HG03439 (cell line): ENCODE measurements around the gene SSR2.

ENCODE experiments used
- ATAC-seq: cut with Tn5 transposase; IDR thresholded peaks from one replicate; pipeline ENCODE4 v1.9.1; 2021; ENCODE audit warnings: mild to moderate bottlenecking, moderate library complexity; ENCODE audit not compliant: unreplicated experiment

The SSR2 gene

DNA sequence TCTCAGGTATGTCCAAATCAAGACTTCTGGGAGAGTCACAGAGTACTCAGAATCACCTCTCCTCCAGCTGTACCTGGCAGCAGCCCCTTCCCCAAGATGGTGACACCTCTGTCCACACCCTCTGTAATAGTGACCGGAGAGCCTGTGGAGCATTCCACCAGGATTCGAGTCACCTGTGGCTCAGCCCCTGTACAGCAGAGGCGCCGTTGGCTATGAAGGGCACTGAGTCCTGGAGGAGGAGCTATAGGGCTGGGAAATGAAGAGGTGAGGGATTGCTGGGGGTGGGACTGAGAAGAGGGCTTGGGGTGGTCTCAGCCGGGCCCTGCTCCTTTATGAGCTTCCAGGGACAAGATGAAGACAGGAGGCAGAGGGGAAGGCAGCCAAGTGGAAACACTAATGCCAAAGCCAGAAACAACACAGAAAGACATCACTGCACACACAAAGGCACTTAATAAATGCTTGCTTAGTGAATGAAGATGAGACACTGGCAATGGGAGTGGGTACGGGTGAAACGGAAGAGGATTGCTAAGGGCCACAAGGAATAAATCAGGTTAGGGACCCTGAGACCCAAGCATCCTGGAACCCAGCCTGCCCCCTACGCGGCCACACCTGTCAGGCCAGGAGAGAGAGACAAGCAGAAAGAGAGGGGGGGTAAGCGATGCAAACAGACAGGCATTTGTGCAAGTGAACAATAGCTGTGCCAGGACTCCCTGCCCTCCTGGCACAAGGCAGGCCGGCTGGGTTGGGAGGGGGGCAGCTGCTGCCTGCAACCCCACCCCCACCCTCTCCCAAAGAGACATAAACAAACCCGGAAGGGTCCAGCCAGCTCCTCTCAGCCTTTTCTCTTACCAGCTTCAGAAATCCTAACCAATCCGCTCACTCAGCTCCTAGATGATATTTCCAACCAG is 46.3 kb downstream of the SSR2 start:
- no peak for ATAC-seq

DNA sequence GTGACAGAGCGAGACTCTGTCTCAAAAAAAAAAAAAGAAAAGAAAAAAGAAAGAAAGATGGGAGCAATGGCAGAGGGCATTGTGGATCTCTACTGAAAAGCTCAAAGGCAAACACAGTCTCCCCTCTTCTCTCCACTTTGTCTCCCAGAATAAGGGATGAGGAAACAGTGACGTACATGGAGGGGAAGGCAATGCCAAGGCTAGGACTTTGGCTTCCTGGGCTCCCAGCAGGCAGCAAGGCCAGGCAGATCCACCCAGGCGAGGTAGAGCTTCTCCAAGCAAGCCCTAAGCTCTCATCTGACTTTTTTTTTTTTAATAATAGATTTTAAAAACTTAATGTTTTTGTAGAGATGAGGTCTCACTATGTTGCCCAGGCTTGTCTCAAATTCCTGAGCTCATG is 47.0 kb downstream of the SSR2 start:
- no peak for ATAC-seq

DNA sequence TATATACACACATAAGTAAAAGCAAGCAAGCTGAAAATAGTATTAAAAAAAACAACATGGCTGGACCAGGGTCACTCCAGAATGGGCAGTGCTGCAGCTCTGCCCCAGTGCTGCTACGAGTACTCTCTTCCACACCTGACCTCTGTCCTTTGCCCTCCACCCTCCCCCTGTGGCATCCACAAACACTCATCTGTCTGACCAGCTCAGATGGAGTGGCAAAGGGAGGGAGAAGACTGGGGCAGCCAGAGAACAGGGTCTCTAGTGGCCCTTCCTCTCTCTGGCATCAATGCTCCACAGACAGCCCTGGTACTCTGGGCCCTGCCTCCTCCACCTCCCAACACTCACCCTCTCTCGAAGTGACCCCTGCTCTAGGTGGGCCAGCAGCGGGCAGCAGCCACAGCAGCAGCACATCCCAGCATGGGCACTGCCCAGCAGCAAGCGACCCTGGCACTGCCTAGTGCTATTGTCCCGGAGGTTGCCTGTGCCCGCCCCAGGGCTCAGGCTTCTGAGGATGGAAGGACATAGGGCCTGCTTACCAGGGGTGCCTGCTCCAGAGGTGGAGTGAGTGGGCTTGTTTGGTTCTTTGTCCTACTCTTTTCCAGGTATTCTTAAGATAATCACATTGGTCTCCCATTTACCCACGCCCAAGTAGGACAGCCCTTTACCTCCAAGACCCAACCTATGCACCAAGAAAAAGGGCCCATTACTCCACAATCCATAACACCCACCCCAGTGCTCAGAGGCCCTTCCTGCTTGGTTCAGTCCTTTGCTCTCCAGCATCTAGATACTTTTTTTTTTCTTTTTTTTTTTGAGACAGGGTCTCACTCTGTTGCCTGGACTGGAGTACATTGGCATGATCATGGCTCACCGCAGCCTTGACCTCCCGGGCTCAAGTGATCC is 48.6 kb downstream of the SSR2 start:
- ATAC-seq = no peak

DNA sequence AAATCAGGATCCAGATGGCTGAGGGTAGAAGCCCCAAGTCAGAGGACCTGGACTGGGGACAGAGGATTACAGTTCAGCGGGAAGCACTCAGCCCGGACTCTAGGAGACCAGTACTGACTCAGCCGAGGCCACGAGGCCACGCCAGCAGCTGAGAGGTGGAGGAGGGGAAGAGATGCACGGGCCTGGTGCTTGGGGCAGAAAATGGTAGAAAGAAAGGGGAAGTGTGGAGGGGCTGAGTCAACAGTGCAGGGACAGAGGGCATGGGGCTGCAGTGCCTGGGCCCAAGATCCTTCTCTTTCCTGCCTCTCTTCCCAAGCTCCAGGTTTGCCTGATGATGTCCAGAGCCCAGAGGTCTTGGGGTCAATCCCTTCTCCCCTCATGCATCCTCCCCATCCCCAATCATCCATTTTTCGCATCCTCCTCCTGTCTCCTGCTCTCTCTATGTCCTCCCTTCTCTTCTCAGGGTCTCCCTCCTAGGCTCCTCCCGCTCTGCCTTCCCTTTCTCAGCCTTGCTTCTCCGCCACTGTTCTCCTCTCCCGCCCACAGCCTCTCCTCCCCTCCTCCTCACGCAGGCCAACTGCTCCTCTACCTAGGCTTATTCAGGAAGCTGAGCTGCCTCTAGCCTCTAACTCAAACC is 50.1 kb downstream of the SSR2 start:
- ATAC-seq = no peak

DNA sequence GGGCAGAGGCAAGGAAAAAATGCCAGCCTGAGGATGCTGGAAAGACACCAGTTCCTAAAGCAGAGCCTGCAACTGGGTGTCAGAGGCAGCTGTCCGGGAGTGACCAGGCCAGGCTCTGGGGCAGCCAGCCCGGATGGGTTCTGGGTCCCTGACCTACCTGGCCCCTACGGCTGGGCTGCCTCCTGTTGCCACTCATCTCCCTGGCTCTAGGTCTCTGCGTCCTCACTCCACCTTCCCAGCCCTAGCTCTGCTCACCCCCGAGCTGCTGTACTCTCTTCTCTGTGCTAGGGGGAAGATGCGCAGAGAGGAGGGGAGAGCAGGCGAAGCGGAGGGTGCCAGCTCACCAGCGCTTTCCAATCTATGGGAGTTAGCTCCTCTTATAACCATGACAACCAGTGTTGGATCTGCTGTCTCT is 51.4 kb downstream of the SSR2 start:
- ATAC-seq = no peak

DNA sequence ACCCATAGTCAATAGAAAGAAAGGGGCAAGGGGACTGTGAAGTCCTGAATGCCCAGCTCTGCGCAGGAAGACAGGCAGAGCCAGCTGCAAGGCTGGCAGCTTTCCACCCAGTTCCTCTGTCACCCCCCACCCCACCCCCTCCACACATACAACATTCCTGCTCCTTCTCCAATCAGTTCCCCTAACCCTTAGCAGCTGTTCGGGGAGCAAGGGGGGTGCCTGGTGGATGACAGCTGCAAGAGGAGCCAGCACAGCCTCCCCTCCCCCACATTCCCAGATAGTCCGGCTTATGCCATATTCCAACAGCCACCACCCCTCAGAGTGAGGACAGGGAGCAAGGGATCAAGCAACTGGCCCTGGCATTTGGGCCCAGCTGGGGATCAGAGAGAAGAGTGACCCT is 52.1 kb downstream of the SSR2 start:
- ATAC-seq = no peak

DNA sequence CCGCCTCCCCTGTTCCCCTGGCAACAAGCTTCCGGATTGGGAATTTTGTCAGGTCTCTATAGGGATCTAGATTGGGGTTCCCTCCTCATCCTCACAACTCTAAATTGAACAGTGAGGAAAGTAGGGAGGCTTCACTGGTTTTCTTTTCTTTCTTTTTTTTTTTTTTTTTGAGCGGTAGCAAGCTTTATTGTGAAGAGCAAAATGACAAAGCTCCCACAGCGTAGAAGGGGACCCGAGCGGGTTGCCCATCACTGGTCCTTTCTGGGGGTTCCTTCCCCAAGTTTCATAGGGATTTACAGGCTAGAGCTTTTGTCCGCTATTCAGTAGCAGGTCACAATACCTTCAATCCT is 52.7 kb downstream of the SSR2 start:
- no peak for ATAC-seq

DNA sequence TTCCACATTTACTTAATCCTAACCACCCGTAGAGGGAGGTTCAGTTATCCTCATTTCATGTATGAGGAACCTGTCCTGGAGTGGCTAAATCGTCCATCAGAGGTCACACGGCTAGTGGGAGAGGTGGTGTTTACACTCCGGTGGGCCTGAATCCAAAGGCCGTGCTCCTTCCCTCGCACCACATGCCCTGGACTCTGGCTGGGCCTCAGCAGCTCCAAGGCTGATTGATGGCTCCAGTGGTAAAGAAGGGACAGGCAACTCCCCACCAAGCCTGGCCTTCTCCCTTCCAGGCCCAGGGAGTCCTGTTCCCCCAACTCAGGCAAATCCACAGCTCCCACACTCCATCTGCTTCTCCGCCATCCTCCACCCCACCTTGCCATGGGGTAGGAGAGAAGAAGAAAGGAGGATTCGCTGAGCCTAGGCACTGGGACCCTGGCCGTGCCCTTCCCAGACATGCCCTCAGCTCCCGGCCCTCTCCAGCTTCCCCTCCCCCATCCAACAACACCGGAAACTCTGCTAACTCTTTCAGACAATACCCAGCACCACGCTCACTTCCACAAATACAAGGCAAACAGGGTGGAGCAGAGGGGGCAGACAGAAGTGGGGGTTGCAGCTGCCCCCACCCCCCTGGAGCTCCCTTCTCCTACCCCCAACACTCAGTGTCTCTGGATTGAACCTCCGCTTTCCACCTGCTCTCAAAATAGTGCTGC is 53.3 kb downstream of the SSR2 start:
- ATAC-seq = no peak

DNA sequence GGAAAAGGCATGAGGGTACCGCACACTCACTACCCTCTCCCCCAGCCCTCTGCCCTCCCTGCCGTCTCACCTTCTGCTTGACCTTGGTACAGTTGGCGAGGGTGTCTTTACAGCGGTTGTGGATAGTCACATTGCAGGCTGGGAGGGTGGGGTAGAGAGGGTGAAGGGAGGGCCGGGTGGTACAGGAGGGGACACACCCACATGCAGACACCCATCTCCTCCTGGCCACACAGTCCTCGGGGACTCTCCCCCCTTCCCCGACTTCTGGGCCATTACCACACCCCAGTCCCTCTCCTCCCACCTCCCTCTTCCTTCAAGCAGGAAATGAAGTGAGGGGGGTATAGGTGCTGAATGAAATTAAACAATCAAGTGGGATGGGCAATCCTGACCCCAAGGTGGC is 54.0 kb downstream of the SSR2 start:
- ATAC-seq = no peak

DNA sequence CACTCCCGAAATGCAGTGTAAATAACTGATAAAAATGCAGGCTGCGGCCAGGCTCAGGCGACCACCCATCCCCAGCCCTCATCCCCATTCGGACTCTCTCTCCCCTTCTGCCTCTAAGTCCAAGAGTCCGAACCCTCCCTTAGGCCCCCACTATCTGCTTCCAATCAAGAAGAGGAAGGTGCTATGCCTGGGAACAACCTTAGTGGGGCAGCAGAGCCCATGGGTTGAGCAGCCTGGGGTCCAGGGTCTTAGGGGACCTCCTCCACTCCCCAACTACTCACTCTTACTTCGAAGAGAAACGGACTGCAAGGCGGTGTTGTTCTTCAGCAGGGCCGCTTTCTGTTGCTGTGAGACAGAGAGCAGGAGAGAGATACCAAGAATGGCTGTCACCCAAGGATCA is 54.6 kb downstream of the SSR2 start:
- ATAC-seq = no peak

DNA sequence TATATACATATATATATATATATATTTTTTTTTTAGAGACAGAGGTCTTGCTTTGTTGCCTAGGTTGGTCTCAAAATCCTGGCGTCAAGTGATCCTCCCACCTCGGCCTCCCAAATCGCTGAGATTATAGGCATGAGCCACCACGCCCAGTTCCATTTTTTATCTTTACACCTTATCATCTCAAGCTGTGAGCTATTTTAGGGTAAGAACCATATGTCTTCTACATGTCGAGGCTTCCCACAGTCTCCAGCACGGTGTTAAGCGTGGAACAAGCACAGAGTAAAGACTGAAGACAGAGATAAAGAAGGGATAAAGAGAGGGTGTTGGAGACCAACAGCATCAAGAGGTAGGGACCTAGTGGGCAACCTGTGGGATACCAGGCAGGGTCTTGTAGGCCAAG is 56.6 kb downstream of the SSR2 start:
- ATAC-seq = no peak

DNA sequence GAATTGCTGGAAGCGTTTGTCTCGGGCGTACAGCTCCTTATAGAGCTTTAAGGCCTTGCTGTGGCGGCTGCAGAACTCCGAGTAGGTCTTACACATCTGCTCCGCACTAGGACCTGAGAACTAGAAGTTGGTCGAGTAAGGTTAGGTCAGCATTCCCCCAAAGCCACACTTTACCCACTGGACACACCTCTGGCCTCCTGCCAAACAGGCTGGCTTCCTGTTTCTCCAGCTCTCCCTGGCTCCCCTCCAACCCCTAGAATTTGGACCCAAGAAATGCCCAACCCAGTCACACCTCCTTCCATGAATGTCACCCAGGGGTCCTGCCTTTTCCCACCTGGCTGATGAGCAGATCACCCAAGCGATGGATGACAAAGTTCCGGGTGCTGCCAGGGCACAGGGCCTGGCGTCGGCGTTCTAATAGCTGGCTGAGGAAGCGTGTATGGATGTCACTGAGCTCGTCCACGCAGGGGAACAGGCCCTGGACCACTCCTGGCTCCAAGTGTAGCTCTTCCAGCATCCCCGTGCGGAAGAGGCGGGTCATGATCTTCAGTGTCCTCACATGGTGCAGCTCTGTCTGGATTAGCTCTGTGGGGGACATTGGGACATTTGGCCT is 58.0 kb downstream of the SSR2 start:
- ATAC-seq = no peak

DNA sequence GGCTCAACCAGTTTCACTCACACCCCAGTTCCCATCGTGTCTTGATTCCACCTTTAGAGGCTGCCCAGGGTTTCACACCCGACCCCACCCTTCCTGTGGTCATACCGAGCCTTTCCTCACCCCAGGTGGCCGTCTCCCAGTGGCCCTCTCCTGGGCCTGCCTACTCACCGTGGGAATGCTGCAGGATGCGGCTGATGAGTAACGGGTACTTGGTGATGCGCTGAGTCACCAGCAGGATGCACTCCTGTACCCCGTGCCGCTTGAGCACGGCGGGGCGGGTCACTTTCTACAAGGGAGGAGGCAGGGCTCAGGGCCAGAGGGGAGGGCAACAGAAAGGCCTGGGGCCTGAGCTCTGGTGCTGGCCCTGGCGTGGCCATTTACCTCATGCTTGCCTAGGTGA is 58.8 kb downstream of the SSR2 start:
- ATAC-seq = no peak

DNA sequence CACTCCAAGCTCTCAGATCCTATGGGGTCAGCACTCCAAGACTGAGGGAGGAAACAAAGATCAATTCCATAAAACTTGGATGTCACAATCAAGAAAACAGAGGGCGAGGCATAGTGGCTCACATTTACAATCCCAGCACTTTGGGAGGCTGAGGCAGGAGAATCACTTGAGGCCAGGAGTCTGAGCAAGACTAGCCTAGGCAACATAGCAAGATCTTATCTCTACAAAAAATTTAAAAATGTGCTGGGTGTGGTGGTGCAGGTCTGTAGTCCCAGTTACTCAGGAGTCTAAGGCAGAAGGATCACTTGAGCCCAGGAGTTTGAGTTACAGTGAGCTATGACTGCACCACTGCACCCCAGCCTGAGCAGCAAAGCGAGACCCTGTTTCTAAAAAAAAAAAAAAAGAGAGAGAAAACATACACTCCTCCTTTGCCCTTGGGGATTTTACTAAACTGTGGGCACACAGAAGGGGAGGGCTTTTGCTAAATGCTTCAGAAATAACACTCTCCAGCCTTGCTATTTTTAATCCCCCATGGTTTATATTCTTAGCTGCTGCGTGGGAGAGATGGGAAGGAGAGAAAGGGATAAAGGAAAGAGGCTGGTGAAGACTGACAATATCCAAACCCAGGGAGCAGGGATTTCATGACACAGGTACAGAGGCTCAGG is 60.5 kb downstream of the SSR2 start:
- ATAC-seq = no peak
